HepG2 (cell line): ENCODE data around the gene CCDC201.
"Not testable (repeated sequence)": the region's sequence is repeated elsewhere in the genome, so short reads cannot be mapped to it uniquely, and the experiment has no call there.

Experiments used
- FOXK2 ChIP-seq: fragments of 450-650 bp; IDR thresholded peaks from 2 replicates; pipeline ENCODE4 v1.6.1; 2016
- GLI4 ChIP-seq: sonication (generic); formaldehyde crosslinking; IDR thresholded peaks from 2 replicates; pipeline ENCODE4 v1.5.1; 2020; ENCODE audit warnings: missing genetic modification reagents, mild to moderate bottlenecking, moderate library complexity, borderline replicate concordance
- GTF2F1 ChIP-seq: fragments of 150-350 bp; IDR thresholded peaks from 2 replicates; pipeline ENCODE4 v1.6.1; 2014; ENCODE audit warnings: low read length
- PRDM4 ChIP-seq: sonication (generic); formaldehyde crosslinking; IDR thresholded peaks from 2 replicates; pipeline ENCODE4 v1.9.0; 2021; ENCODE audit warnings: missing genetic modification reagents, borderline replicate concordance
- ZNF143 ChIP-seq: sonication (generic); formaldehyde crosslinking; IDR thresholded peaks from 2 replicates; pipeline ENCODE4 v1.4.0; 2020; ENCODE audit warnings: missing genetic modification reagents
- ZNF512 ChIP-seq: sonication (generic); formaldehyde crosslinking; IDR thresholded peaks from 2 replicates; pipeline ENCODE4 v1.4.0; 2020; ENCODE audit warnings: mild to moderate bottlenecking, missing genetic modification reagents
- ZNF777 ChIP-seq: sonication (generic); formaldehyde crosslinking; IDR thresholded peaks from 2 replicates; pipeline ENCODE4 v1.4.0; 2020; ENCODE audit warnings: missing genetic modification reagents
- TF ChIP-seq, protein P1 (sequence below), 2 experiments: sonication (generic) in 1 of 2; formaldehyde crosslinking in 1 of 2; IDR thresholded peaks; 2 replicates each; pipeline versions ENCODE4 v1.5.1 to v1.6.1; 2011 to 2020; ENCODE audit warnings: borderline replicate concordance in 1 of 2, low read depth in 1 of 2, low read length in 1 of 2, mild to moderate bottlenecking in 1 of 2, missing genetic modification reagents in 1 of 2, moderate library complexity in 1 of 2
- TF ChIP-seq, protein P2 (sequence below): sonication (generic); formaldehyde crosslinking; IDR thresholded peaks from 2 replicates; pipeline ENCODE4 v1.5.0; 2020; ENCODE audit warnings: mild to moderate bottlenecking, missing genetic modification reagents, moderate library complexity

DNA sequence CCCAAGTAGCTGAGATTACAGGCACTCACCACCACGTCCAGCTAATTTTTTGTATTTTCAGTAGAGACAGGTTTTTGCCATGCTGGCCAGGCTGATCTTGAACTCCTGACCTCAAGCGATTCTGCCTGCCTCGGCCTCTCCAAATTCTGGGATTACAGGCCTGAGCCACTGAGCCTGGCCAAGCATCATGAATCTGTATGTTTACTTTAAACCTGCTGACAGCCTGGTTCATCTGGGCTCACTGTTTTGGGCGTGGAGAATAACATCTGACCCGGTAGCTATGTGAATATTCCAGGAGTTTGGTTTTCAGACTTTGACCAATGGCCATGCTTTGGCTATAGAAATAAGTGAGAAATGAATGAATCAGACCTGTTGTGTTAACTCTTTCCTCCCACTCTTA is 26.3 kb downstream of the CCDC201 start:
- TF ChIP-seq ZNF512 (CRISPR knock-in tag); PRDM4 (CRISPR knock-in tag); GLI4 (CRISPR knock-in tag); ZNF777 (CRISPR knock-in tag); ZNF143 (CRISPR knock-in tag); GTF2F1; FOXK2: not testable (repeated sequence)
- TF ChIP-seq, protein P1, sequence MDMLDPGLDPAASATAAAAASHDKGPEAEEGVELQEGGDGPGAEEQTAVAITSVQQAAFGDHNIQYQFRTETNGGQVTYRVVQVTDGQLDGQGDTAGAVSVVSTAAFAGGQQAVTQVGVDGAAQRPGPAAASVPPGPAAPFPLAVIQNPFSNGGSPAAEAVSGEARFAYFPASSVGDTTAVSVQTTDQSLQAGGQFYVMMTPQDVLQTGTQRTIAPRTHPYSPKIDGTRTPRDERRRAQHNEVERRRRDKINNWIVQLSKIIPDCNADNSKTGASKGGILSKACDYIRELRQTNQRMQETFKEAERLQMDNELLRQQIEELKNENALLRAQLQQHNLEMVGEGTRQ (IDR thresholded peaks at IDR 0.05; ENCODE audit: low read depth, low read length) = not testable (repeated sequence)
- TF ChIP-seq, protein P1 (CRISPR knock-in tag; IDR thresholded peaks at IDR 0.05; ENCODE audit: borderline replicate concordance) = not testable (repeated sequence)
- TF ChIP-seq, protein P2, sequence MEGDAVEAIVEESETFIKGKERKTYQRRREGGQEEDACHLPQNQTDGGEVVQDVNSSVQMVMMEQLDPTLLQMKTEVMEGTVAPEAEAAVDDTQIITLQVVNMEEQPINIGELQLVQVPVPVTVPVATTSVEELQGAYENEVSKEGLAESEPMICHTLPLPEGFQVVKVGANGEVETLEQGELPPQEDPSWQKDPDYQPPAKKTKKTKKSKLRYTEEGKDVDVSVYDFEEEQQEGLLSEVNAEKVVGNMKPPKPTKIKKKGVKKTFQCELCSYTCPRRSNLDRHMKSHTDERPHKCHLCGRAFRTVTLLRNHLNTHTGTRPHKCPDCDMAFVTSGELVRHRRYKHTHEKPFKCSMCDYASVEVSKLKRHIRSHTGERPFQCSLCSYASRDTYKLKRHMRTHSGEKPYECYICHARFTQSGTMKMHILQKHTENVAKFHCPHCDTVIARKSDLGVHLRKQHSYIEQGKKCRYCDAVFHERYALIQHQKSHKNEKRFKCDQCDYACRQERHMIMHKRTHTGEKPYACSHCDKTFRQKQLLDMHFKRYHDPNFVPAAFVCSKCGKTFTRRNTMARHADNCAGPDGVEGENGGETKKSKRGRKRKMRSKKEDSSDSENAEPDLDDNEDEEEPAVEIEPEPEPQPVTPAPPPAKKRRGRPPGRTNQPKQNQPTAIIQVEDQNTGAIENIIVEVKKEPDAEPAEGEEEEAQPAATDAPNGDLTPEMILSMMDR (CRISPR knock-in tag) = not testable (repeated sequence)
